ENCODE data around the gene CST11. TPM values are rescaled to one million over a fixed set of nuclear protein-coding genes. Genes with fewer than 3 reads are reported as not detected.

The CST11 gene
- total RNA-seq, 2 experiments from 2014 or later: not detected

DNA sequence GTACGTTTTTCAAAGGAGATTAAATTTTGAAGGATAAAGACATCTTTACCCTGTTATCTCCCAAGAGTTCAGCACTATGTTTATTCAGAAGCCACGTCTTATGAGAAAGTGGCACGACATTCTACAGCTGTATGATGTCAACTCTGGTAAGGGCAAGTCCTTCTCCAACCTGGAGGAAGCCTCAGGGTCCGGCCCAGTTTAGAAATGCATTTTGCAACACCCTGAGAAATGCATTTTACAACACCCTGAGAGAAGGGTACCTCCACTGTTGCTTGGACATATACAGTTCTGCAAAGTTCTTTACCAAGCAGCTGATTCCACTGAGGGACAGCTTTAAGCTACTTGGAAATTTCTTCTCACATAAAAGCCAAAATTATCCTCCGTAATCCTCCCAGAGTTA, 48.9 kb downstream of the CST11 start:
- Mint-ChIP-seq H3K4me1 (ENCODE audit: low read depth) (peaks cover 38% of the 10 kb centered on the region), H3K27ac (no peak overlapping the region), H3K36me3 (peaks cover 14% of the 10 kb centered on the region), H3K4me3 (no peak overlapping the region), H3K9me3 (no peaks in the 10 kb centered on the region), H3K27me3 (no peaks in the 10 kb centered on the region)
- ChIA-PET POLR2A (no interaction called here), CTCF (interaction anchor here (2.2 kb wide), 1 partner anchor 54 kb away, joined by 6 read pairs; no protein-coding TSS in a partner anchor)
- no peak for DNase-seq
- intact Hi-C loops (cut with micrococcal nuclease): no loop called here

DNA sequence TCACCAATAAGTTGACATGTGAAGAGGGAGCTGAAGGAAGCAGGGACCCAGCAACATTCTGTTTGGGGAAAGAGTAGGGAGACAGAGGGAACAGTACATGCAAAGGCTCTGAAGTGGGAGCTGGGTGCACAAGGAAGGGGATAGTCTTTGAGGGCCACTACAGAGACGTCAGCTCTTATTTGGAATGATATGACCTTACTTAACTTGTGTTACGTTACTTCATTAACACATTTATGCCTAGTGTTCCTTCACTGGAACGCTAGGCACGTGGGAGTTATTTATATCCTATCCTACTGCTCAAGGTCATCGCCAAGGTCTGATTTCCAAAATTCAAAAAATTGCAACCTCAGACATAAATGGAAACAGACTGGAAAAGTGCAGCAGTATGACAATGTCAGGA, 51.6 kb downstream of the CST11 start:
- Mint-ChIP-seq H3K9me3 (no peaks in the 10 kb centered on the region), H3K27ac (no peak overlapping the region), H3K27me3 (no peaks in the 10 kb centered on the region), H3K4me3 (no peak overlapping the region), H3K36me3 (peaks cover 16% of the 10 kb centered on the region), H3K4me1 (ENCODE audit: low read depth) (peaks cover 31% of the 10 kb centered on the region)
- DNase-seq: no peak
- CTCF ChIA-PET: interaction anchor here (1.3 to 3.0 kb wide), 2 partner anchors 17 to 20 kb away, joined by 3 to 16 read pairs; partner anchors contain the start of gene NAPB
- intact Hi-C loops (cut with micrococcal nuclease): no loop called here
- POLR2A ChIA-PET: interaction anchor here (1.4 to 2.9 kb wide), 3 partner anchors 20 to 51 kb away, joined by 4 to 16 read pairs (median 7); partner anchors contain the start of genes NAPB and NXT1

Other genes with a start within 250 kb of the CST11 start
- 10 to 100 TPM; 39.0 to 39.3 TPM for gene NXT1, start 102.1 kb downstream of the CST11 start, total RNA-seq
- gene GZF1, start 90.7 kb downstream of the CST11 start, total RNA-seq: 1 to 10 TPM; 6.6 to 7.5 TPM
- gene NAPB, start 31.4 kb downstream of the CST11 start, total RNA-seq: 1 to 10 TPM; 7.3 to 7.6 TPM
- gene CSTL1, start 13.2 kb downstream of the CST11 start, total RNA-seq: not detected
- not detected for gene CST8, start 38.2 kb upstream of the CST11 start, total RNA-seq
- not detected for gene CST9L, start 115.6 kb upstream of the CST11 start, total RNA-seq
- not detected for gene CST9, start 153.0 kb upstream of the CST11 start, total RNA-seq
- gene CST3, start 185.1 kb upstream of the CST11 start, total RNA-seq: under 1 TPM; 0.26 to 0.29 TPM
- gene CST4, start 236.2 kb upstream of the CST11 start, total RNA-seq: not detected

Measured in activated CD4-positive, alpha-beta memory T cell treated with anti-CD3 and anti-CD28 coated beads for 36 hours (primary cell).